C4-2B (cell line): Measurements from ENCODE around the gene FANCD2OS.

Experiments
- CTCF ChIP-seq: fragments of 450-650 bp; conservative IDR thresholded peaks from 2 replicates; pipeline ENCODE4 v1.5.1; 2017; ENCODE audit warnings: mild to moderate bottlenecking
- ZFX ChIP-seq: fragments of 450-650 bp; IDR thresholded peaks from 2 replicates; pipeline ENCODE4 v1.6.1; 2017

- TF ChIP-seq CTCF (no peak), ZFX (no peak)
Measured at GRCh38 chr3:10155123-10155472, 47.0 kb upstream of the FANCD2OS start.
